Heart left ventricle (tissue), 13 donors: ENCODE data around the gene LHX4.

Experiments used
- POLR2A ChIP-seq, 2 donors: fragments of 450-650 bp; IDR thresholded peaks; one replicate each; pipeline ENCODE4 v1.6.1; 2017; ENCODE audit warnings: antibody characterized with exemption in 2 of 2, mild to moderate bottlenecking in 2 of 2, moderate library complexity in 2 of 2
- TF ChIP-seq, protein P1 (sequence below), 12 donors: fragments of 200-600 bp; sonication (generic) in 4 of 12; IDR thresholded peaks; one replicate each; pipeline versions ENCODE4 v1.5.0 to v1.8.0; 2018 to 2022; ENCODE audit warnings: antibody characterized with exemption in 12 of 12, mild to moderate bottlenecking in 5 of 12
- donor health status: ischemic (EF 13 %, LVEDD 7.1; RV severe dilation, severe dysfunction).
- donor health status: DM: no; HTN: yes; CAD: no.
- donor health status: DM: no; HTN: no; CAD: no.
- donor health status: ischemic (EF 25% LVEDD 6.9; RV normal size, moderate dysfunction).
- donor health status: ischemic (EF 25% LVEDD 5.7; RV mildly dilated, moderate dysfunction).
- donor health status: ischemic (EF 35%, LVEDD 5.7; RV mildly dilated, moderate dysfunction).
- donor health status: nonischemic (EF 11% LVEDD 7.7; RV severe dilation, severe dysfunction).
- donor health status: DM: yes; HTN: yes; CAD: no.
- donor health status: PGD.
- donor health status: ischemic (EF 29% LVEDD 5.4; RV normal size, mild dysfunction).
- donor health status: nonischemic (EF 23%, LVEDD 6.1; RV moderate dilation, normal function).

DNA sequence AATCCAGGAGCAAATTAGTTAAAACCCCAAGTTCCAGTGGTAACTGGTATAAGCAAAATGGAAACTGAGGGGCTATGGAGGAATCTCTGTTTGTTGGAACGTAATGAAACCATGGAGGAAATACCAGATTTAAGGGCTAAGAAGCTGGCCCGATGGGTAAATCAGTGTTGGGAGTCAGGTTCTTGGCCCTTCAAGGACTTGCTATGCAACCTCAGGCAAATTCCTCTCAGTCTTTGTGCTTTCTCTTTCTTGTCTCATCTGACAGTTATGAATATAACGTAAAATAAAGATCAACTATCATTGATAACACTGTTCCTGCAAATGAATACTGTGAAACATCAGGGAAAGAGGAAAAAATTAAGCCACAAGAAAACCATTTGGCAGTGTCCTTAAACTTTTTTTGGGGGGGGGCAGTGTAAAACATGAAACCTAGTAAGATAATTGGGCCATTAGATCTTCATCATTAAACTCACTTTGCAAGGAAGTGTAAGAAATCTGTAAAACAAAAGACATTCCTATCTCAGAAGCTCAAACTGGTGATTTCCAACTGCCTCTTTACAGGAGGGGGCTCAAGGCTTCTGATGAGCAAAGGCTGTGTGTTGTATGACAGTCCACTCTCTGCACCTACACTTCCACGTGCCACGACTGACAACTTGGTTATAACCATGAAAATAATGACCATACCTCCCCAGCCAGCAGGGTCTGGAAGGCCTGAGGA, 47.6 kb downstream of the LHX4 start:
- TF ChIP-seq, protein P1, sequence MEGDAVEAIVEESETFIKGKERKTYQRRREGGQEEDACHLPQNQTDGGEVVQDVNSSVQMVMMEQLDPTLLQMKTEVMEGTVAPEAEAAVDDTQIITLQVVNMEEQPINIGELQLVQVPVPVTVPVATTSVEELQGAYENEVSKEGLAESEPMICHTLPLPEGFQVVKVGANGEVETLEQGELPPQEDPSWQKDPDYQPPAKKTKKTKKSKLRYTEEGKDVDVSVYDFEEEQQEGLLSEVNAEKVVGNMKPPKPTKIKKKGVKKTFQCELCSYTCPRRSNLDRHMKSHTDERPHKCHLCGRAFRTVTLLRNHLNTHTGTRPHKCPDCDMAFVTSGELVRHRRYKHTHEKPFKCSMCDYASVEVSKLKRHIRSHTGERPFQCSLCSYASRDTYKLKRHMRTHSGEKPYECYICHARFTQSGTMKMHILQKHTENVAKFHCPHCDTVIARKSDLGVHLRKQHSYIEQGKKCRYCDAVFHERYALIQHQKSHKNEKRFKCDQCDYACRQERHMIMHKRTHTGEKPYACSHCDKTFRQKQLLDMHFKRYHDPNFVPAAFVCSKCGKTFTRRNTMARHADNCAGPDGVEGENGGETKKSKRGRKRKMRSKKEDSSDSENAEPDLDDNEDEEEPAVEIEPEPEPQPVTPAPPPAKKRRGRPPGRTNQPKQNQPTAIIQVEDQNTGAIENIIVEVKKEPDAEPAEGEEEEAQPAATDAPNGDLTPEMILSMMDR (IDR thresholded peaks at IDR 0.05): no peak
- no peak for TF ChIP-seq POLR2A (IDR thresholded peaks at IDR 0.05)
